Smooth muscle cell (in vitro differentiated cells): ENCODE data around the gene NEURL1B. TPM values are rescaled to one million over a fixed set of nuclear protein-coding genes. Genes with fewer than 3 reads are reported as not detected.

Source experiments
- DNase-seq: peaks from one replicate; lab custom pipeline; 2025; ENCODE audit not compliant: unreplicated experiment; lab: John Stamatoyannopoulos, UW
- H2AFZ ChIP-seq: fragments of 200-600 bp; sonication (generic); 2 replicates; pipeline ENCODE4 v1.6.0; 2016; ENCODE audit warnings: antibody characterized with exemption, low read depth, mild to moderate bottlenecking
- H3F3A ChIP-seq: fragments of 200-600 bp; sonication (generic); 2 replicates; pipeline ENCODE4 v1.6.0; 2017; ENCODE audit warnings: antibody characterized with exemption, low read depth
- H3K27ac ChIP-seq: fragments of 200-600 bp; sonication (generic); 2 replicates; pipeline ENCODE4 v1.5.1; 2016; ENCODE audit warnings: low read depth, mild to moderate bottlenecking
- H3K27me3 ChIP-seq: fragments of 200-600 bp; sonication (generic); 2 replicates; pipeline ENCODE4 v1.6.1; 2016; ENCODE audit warnings: low read depth, mild to moderate bottlenecking
- H3K36me3 ChIP-seq: fragments of 200-600 bp; sonication (generic); 2 replicates; pipeline ENCODE4 v1.5.1; 2016; ENCODE audit warnings: low read depth
- H3K4me1 ChIP-seq: fragments of 200-600 bp; sonication (generic); 2 replicates; pipeline ENCODE4 v1.5.1; 2016; ENCODE audit warnings: low read depth
- H3K4me2 ChIP-seq: fragments of 200-600 bp; sonication (generic); 2 replicates; pipeline ENCODE4 v1.6.0; 2016; ENCODE audit warnings: mild to moderate bottlenecking
- H3K4me3 ChIP-seq: fragments of 200-600 bp; sonication (generic); 2 replicates; pipeline ENCODE4 v1.5.1; 2016; ENCODE audit warnings: mild to moderate bottlenecking
- H3K79me2 ChIP-seq: fragments of 200-600 bp; sonication (generic); 2 replicates; pipeline ENCODE4 v1.6.0; 2016; ENCODE audit warnings: low read depth, mild to moderate bottlenecking
- H3K9ac ChIP-seq: fragments of 200-600 bp; sonication (generic); 2 replicates; pipeline ENCODE4 v1.6.0; 2016; ENCODE audit warnings: low read depth
- H3K9me3 ChIP-seq: fragments of 200-600 bp; sonication (generic); replicated peaks from 2 replicates; pipeline ENCODE4 v1.5.1; 2016; ENCODE audit warnings: low read depth
- H4K20me1 ChIP-seq: fragments of 200-600 bp; sonication (generic); 2 replicates; pipeline ENCODE4 v1.6.0; 2016; ENCODE audit warnings: low read depth
- WGBS: methylation state at CpG from one replicate; pipeline ENCODE4 v1.1.7; 2016; ENCODE audit warnings: low lambda C conversion rate; 5-methylcytosine and 5-hydroxymethylcytosine counted together
- polyA plus RNA-seq: library from polyadenylated mRNA; unstranded; fragments of >200 nt; fragmentation: Nextera tagmentation; extraction: Ambion mirVana; gene quantifications from 2 replicates; pipeline ENCODE4 v1.2.1, GENCODE V29; 2016
- total RNA-seq: library from RNA; depleted of rRNA; stranded (reverse); fragments of >200 nt; gene quantifications from 2 replicates; pipeline ENCODE4 v1.2.3, GENCODE V29; 2014
- TF ChIP-seq, protein P1 (sequence below): fragments of 200-600 bp; sonication (generic); IDR thresholded peaks from 2 replicates; pipeline ENCODE4 v1.5.1; 2017; ENCODE audit warnings: borderline replicate concordance, mild to moderate bottlenecking, antibody characterized with exemption; ENCODE audit not compliant: insufficient read depth, poor library complexity, severe bottlenecking

The NEURL1B gene
- total and polyA plus RNA-seq, 2 experiments from 2014 or later: 3.7 to 10.0 TPM

DNA sequence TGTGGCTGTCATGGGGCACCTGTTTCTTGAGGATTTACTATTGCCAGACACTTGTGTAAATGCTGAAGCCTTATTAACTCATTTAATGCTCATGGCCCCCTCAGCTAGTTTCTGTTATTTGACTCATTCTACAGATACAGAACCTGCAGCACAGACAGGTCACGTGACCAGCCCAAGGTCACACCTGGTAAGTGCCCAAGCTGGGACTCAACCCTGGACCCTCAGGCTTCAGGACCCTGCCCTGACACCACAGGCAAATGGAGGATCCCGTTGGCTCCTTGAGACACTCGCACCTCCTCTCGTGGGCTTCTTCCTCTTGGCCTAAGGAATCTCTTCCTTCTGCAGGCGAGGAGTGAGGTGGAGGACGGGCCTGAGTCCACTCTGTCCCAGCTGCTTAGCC, 10.6 kb upstream of the NEURL1B start:
- Histone ChIP-seq H3K9me3 (no peaks in the 10 kb centered on the region), H3K79me2 (no peaks in the 10 kb centered on the region), H3K4me3 (no peak overlapping the region), H3K4me1 (no peaks in the 10 kb centered on the region), H3K9ac (no peak overlapping the region), H2AFZ (no peak overlapping the region), H3K27ac (no peak overlapping the region), H4K20me1 (no peaks in the 10 kb centered on the region), H3K4me2 (no peak overlapping the region), H3K27me3 (no peaks in the 10 kb centered on the region), H3K36me3 (no peaks in the 10 kb centered on the region), H3F3A (no peaks in the 10 kb centered on the region)
- TF ChIP-seq, protein P1, sequence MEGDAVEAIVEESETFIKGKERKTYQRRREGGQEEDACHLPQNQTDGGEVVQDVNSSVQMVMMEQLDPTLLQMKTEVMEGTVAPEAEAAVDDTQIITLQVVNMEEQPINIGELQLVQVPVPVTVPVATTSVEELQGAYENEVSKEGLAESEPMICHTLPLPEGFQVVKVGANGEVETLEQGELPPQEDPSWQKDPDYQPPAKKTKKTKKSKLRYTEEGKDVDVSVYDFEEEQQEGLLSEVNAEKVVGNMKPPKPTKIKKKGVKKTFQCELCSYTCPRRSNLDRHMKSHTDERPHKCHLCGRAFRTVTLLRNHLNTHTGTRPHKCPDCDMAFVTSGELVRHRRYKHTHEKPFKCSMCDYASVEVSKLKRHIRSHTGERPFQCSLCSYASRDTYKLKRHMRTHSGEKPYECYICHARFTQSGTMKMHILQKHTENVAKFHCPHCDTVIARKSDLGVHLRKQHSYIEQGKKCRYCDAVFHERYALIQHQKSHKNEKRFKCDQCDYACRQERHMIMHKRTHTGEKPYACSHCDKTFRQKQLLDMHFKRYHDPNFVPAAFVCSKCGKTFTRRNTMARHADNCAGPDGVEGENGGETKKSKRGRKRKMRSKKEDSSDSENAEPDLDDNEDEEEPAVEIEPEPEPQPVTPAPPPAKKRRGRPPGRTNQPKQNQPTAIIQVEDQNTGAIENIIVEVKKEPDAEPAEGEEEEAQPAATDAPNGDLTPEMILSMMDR: no peak
- WGBS: 94% methylated on average over 6 of the region's 6 CpGs
- DNase-seq: no peak

DNA sequence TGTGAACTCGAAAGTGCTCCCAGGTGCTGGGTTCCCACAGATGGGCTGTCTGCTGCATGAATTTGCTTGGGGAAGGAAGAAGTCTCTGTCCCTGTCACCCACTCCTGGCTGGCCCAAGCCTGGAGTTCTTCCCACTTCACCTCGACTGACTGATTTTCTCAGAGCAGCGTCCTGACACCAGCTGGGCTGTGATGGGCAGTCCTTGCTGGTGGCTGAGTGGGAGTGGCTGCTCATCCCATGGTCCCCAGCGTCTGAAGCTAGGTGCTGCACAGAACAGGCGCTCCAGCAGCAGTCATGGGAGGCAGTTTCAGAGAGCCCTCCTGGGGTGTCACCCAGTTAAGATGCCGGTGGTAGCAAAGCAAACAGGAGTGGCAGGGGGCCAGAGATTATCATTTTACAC, 10.1 kb upstream of the NEURL1B start:
- no peak overlapping the region for H3K27ac ChIP-seq
- no peaks in the 10 kb centered on the region for H3K9me3 ChIP-seq
- H3K79me2 ChIP-seq: no peaks in the 10 kb centered on the region
- no peaks in the 10 kb centered on the region for H4K20me1 ChIP-seq
- WGBS: 65% methylated on average over 6 of the region's 6 CpGs
- H3K27me3 ChIP-seq: no peaks in the 10 kb centered on the region
- TF ChIP-seq, protein P1: no peak
- no peak overlapping the region for H3K9ac ChIP-seq
- H3F3A ChIP-seq: no peaks in the 10 kb centered on the region
- no peak overlapping the region for H2AFZ ChIP-seq
- H3K4me2 ChIP-seq: no peak overlapping the region
- H3K36me3 ChIP-seq: no peaks in the 10 kb centered on the region
- H3K4me3 ChIP-seq: no peak overlapping the region
- no peaks in the 10 kb centered on the region for H3K4me1 ChIP-seq
- DNase-seq: no peak

DNA sequence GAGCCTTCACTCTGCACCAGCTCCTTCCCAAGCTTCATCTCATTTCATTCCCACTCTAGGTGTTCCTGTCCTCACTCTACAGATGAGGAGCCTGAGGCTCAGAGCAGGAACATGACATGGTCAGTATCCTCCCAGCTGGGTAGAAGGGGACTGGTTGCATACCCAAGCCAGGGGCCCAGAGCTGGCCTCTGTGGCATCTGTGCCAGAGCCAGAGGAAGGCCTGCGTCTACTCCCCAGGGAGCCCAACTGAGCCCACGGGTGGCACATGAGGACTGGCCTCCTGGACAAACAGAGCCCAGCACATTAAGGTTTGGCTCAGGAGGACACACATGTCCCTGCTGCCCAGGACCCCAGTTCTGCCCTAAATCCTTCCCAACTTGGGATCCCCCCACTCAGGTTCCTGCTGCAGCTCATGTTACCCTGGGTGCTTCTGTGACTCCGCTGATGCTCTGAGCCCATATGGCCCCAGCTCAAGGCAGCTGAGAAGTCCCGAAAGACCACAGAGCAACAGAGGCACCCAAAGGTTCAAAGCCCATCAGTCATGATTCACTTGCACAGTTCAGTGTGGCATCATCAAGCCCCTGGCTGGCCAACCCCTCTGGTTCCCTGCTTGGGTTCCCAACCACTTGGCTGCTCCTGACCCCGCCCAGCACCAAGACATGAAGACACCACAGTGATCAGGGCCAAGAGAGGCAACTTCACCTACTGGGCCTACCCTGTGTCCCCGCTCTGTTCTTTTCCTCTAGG, 8.5 kb upstream of the NEURL1B start:
- WGBS: 96% methylated on average over 6 of the region's 6 CpGs
- Histone ChIP-seq H3K9ac (no peak overlapping the region), H3K4me2 (no peak overlapping the region)

More for the DNA sequence above, 8.5 kb upstream of the NEURL1B start:
- Histone ChIP-seq H3K4me1 (no peaks in the 10 kb centered on the region), H4K20me1 (no peaks in the 10 kb centered on the region), H3K79me2 (no peaks in the 10 kb centered on the region), H3K27ac (no peak overlapping the region), H3K27me3 (no peaks in the 10 kb centered on the region), H3K36me3 (no peaks in the 10 kb centered on the region), H3K9me3 (no peaks in the 10 kb centered on the region), H3F3A (no peaks in the 10 kb centered on the region), H2AFZ (no peak overlapping the region), H3K4me3 (no peak overlapping the region)
- TF ChIP-seq, protein P1: no peak
- no peak for DNase-seq
